GM04504 (cell line): ENCODE measurements around the gene GBA2.

Source experiments
- DNase-seq: peaks from one replicate; pipeline ENCODE4 v3.0.0-alpha.2; 2012; ENCODE audit warnings: low read depth

GBA2 gene

GRCh38 chr9:35691334-35691650 is 57.7 kb downstream of the GBA2 start:
- DNase-seq: no peak

GRCh38 chr9:35690614-35691333 is 58.3 kb downstream of the GBA2 start:
- DNase-seq: peak; percentile 64

DNA sequence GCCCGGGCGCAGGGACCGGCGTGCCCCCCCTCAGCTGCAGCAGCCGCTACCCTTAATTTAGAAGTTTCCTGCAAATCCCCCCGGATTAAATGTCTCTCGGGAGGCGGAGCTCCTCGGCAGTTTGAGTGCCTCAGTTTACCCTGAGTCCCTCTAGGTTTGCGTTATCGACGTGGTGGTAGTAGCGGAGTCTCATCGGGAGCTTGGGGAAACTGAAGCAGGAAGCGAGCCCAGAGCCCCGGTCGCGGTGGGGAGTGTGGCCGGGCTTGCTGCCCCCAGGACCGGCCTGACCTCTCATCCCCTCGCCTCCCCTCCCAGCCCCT is 58.8 kb downstream of the GBA2 start:
- DNase-seq: no peak

GRCh38 chr9:35689542-35690293 is 59.3 kb downstream of the GBA2 start, which contains the start of gene TPM2:
TSS of gene TPM2 (minus strand) at chr9:35689925. CDS start at chr9:35689817, 108 bp downstream.
- peak; percentile 74 for DNase-seq

DNA sequence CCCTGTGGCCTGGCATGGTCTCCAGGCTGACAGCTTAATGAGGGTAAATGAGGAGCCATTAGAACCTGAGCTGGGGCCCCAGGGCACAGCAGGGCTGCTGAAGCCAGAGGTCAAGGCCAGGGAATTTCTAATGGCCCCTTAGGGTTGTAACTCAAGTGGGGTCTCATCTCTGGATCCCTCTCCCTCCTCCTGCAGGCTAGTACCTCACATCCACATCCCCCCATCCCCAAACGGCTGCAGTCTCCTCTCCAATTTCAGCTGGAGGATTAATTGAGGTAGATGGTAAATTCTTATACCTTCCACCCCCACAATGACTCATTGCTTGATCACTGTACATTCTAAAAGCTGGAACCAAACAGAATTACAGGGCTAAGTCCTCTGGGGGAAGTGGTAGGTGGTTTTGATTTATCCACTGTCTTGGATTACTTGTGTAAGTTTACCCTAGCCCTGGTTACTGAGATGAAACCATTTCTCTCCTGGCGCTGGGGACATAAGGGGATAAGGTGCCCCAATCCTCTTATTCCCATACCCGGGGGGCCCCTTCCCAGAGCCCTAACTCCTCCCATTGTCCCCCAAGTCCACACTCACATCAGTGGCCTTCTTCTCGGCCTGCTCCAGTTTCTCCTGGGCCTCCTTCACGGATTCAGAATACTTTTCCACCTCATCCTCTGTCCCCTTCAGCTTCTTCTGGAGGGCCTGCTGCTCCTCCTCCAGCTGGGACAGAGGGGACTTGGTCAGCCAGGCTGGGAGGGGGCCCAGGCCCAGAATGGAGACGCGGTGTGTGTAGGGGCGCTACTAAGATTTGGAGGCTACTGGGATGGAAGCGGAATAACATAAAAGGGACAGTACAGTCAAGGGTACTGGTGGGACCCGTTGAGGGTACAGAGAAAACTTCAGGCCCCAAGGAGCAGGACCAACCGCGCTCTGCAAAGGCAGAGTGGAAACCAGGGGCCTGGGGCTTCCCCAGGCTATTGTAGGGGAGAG is 60.2 kb downstream of the GBA2 start:
- DNase-seq: peak; percentile 46

DNA sequence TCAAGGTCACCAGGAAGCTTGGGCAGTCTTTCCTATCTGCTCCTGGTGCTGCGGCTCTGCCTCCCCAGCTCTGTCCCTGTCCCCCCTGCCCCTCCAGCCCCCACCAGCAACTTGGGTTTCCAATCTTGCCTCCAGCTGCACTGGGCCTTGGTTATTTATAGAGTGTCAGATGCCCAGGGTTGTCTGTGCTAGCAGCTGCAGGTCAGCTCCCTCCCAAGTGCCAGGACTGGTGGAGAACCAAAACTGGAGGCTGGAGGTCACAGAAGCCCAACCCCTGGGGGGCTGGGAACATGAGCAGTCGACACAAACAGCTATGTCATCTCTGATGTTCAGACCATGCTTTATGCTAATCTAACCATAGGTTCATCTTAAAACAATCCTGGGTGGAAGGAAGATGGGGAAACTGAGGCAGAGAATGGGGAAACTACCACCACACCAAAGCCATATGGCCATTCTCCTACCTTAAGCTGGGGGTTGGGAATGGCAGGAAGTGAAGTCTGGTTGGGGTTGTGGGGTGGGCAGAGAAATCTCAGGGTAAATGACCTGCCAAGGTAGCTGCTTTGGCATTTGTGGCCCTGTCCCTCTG is 61.0 kb downstream of the GBA2 start:
- no peak for DNase-seq

DNA sequence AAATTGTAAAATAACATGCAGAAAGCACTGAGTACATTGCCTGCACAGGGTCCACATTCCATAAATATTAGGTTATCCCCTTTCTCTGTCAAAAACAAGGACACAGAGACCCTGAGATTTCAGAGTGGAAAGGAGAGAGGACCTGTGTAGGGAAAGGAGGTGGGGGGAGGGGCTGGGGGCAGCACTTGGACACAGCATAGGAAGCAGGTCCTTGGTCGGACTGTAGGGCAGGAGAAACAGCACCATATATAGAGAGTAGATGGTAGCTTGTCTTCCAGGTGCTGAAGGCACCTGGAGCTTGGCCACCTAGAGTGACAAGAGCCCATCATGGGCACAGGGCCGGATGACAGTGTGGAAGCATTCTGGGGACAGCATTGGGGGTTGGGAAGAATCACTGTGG is 61.7 kb downstream of the GBA2 start:
- no peak for DNase-seq
